ENCODE data around the gene CAPN15. TPM values are rescaled to one million over a fixed set of nuclear protein-coding genes. Genes with fewer than 3 reads are reported as not detected.
A peak's percentile ranks its signal among the peaks of the same experiment; 100 is the strongest.

Gene CAPN15
- polyA plus RNA-seq, 3 donors = 3.4 to 42.6 (median 3.9) TPM

- Mint-ChIP-seq H3K4me3 (peak overlapping the region in 1 of 2 donors; percentile 35), H3K4me1 (no peaks in the 10 kb centered on the region), H3K27ac (no peak overlapping the region), H3K9me3 (peaks cover 0 to 3% (median 1%) of the 10 kb centered on the region in 7 donors), H3K27me3 (ENCODE audit: low read depth in 3 of 3) (peaks cover 25 to 47% (median 45%) of the 10 kb centered on the region in 3 donors), H3K36me3 (no peaks in the 10 kb centered on the region)
- H3K9me3 ChIP-seq (replicated peaks in 1 of 2; ENCODE audit: control insufficient read depth in 1 of 2, insufficient read depth in 1 of 2, low read length in 2 of 2) = no peaks in the 10 kb centered on the region
- intact Hi-C loops (cut with micrococcal nuclease) = no loop called here
- DNase-seq = no peak
- no peak overlapping the region for H3K9ac ChIP-seq (ENCODE audit: insufficient read depth, low read length, poor library complexity, severe bottlenecking)
- H3K36me3 ChIP-seq (replicated peaks in 1 of 2; ENCODE audit: control insufficient read depth in 1 of 2, insufficient read depth in 2 of 2, low read length in 2 of 2) = no peaks in the 10 kb centered on the region
- no peak overlapping the region for H3K4me3 ChIP-seq (replicated peaks in 1 of 3; ENCODE audit: low read depth in 2 of 3, low read length in 3 of 3)
- H3K27me3 ChIP-seq (ENCODE audit: control insufficient read depth in 2 of 2, insufficient read depth in 2 of 2, low read length in 2 of 2) = peaks cover 7 to 31% of the 10 kb centered on the region in 2 donors
- H4K20me1 ChIP-seq (ENCODE audit: insufficient read depth, low read length) = no peaks in the 10 kb centered on the region
- H3K4me2 ChIP-seq (replicated peaks; ENCODE audit: extremely low read depth, low read length, poor library complexity, severe bottlenecking) = no peak overlapping the region
- H3K27ac ChIP-seq (ENCODE audit: low read depth in 1 of 2, low read length in 2 of 2) = no peak overlapping the region
- no peak for TF ChIP-seq CTCF (IDR thresholded peaks at IDR 0.05)
- no peaks in the 10 kb centered on the region for H3K4me1 ChIP-seq (ENCODE audit: control insufficient read depth in 1 of 2, insufficient read depth in 2 of 2, low read length in 2 of 2)
- H3K79me2 ChIP-seq (ENCODE audit: insufficient read depth, low read length) = no peaks in the 10 kb centered on the region
- no peak overlapping the region for H2AFZ ChIP-seq (ENCODE audit: insufficient read depth, low read depth, low read length, poor library complexity, severe bottlenecking)
- WGBS (ENCODE audit: insufficient coverage) = 11% methylated on average over 59 of the region's 62 CpGs
Measured at GRCh38 chr16:559411-560203, 32.1 kb downstream of the CAPN15 start.

GRCh38 chr16:560204-560700 lies 32.7 kb downstream of the CAPN15 start, which contains the start of gene PRR35:
Gene PRR35 (plus strand): TSS chr16:560394. CDS start chr16:563295, 2,901 bp downstream.
- Mint-ChIP-seq H3K27ac (no peak within 1 kb of the TSS), H3K36me3 (no peaks in the 10 kb centered on the region), H3K9me3 (peaks cover 0 to 3% (median 1%) of the 10 kb centered on the region in 7 donors), H3K4me1 (no peaks in the 10 kb centered on the region), H3K4me3 (peak within 1 kb of the TSS in 1 of 2 donors; percentile 35), H3K27me3 (ENCODE audit: low read depth in 3 of 3) (peaks cover 25 to 47% (median 45%) of the 10 kb centered on the region in 3 donors)
- Histone ChIP-seq H3K79me2 (ENCODE audit: insufficient read depth, low read length) (no peaks in the 10 kb centered on the region), H3K9me3 (replicated peaks in 1 of 2; ENCODE audit: control insufficient read depth in 1 of 2, insufficient read depth in 1 of 2, low read length in 2 of 2) (no peaks in the 10 kb centered on the region), H2AFZ (ENCODE audit: insufficient read depth, low read depth, low read length, poor library complexity, severe bottlenecking) (no peak within 1 kb of the TSS), H3K36me3 (replicated peaks in 1 of 2; ENCODE audit: control insufficient read depth in 1 of 2, insufficient read depth in 2 of 2, low read length in 2 of 2) (no peaks in the 10 kb centered on the region), H3K4me1 (ENCODE audit: control insufficient read depth in 1 of 2, insufficient read depth in 2 of 2, low read length in 2 of 2) (no peaks in the 10 kb centered on the region), H3K4me3 (replicated peaks in 1 of 3; ENCODE audit: low read depth in 2 of 3, low read length in 3 of 3) (no peak within 1 kb of the TSS), H4K20me1 (ENCODE audit: insufficient read depth, low read length) (no peaks in the 10 kb centered on the region), H3K9ac (ENCODE audit: insufficient read depth, low read length, poor library complexity, severe bottlenecking) (no peak within 1 kb of the TSS), H3K27me3 (ENCODE audit: control insufficient read depth in 2 of 2, insufficient read depth in 2 of 2, low read length in 2 of 2) (peaks cover 7 to 31% of the 10 kb centered on the region in 2 donors), H3K4me2 (replicated peaks; ENCODE audit: extremely low read depth, low read length, poor library complexity, severe bottlenecking) (no peak within 1 kb of the TSS), H3K27ac (ENCODE audit: low read depth in 1 of 2, low read length in 2 of 2) (no peak within 1 kb of the TSS)
- WGBS (ENCODE audit: insufficient coverage) = 2% methylated on average over 81 of the region's 84 CpGs
- intact Hi-C loops (cut with micrococcal nuclease) = no loop called here
- TF ChIP-seq CTCF (IDR thresholded peaks at IDR 0.05) = no peak
- no peak for DNase-seq

Data from CD14-positive monocyte (primary cell).